ENCODE data around the gene TMEM17.

The TMEM17 gene

DNA sequence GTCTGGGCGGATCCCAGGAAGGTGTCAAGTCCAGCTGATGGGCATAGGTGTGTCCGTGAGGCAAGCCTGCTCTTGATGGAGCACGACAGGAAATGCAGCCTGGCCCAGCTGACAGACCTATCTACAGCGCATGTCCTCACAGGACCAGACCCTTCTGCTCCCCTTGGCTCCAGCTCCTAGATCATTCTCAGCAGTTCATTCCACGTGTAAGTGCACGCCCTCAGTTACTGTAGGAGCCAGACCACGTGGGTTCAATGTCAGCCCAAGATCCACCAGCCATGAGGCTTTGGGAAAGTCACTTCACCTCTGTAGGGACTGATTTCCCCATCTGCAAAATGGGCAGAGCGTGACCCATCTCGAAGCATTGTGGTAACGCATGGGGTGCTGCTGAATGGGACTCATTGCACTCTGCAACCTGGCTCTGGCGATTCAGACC lies 47.8 kb downstream of the TMEM17 start:
- in situ Hi-C loops (cut with MboI; ENCODE audit: low sequenced_read_pairs): no loop called here

DNA sequence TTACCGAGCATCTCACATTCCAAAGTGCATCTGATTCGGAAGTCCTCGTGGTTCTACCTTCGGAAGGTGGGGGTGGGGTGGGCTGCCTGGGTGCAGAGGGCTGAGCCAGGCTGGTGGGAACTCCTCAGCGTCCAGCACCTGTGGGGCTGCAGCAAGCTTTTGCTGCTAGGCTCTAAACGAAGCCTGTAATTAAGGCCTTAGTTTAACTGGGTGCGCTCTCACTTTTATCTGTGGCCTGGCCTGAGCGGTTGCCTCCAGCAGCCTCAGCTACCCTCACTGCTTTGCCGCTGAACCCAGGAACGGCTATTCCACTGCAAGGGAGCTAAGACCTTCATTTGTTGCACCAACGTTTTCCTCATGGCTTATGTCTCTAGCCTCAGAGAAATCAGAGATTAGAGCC lies 48.4 kb downstream of the TMEM17 start:
- in situ Hi-C loops (cut with MboI; ENCODE audit: low sequenced_read_pairs): no loop called here

DNA sequence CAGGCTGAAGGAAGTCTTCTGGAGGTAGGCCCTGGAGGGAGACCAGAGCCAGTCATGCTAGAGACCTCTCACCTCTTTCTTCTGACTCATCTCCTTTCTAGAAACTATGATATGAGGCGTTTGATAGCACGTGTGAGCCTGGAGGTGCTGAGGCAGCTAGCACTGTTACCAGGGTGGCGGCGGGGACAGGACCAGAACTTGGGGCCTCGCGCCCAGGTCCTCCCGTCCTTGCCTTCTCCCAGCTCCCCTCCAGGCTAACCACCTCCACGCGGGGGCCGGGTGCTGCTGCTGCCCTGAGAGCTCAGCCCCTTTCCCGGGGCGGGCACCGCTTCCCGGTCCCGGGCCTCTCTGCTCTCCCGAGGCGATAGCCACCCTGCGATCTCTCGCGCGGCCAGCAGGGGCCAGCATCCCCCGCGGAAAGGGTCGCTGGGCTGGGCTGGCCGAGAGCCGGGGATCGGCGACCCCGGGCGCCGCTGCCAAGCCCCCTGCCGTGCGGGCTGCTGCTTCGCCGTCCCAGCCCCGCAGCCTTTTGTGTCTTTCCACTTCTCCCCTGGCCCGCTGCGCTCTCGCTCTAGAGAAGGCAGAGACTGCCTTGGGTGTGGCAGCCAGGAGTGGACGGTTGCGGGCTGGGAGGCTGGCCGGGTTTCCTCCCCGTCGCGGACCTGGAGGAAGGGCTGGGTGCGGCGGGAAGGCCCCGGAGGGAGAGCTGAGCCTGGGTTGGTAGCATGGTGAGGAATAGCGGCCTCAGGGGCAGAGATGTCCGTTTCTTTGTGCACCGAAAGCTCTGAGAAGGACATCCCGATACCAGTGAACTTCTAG lies 49.1 kb downstream of the TMEM17 start:
- in situ Hi-C loops (cut with MboI; ENCODE audit: low sequenced_read_pairs): no loop called here

DNA sequence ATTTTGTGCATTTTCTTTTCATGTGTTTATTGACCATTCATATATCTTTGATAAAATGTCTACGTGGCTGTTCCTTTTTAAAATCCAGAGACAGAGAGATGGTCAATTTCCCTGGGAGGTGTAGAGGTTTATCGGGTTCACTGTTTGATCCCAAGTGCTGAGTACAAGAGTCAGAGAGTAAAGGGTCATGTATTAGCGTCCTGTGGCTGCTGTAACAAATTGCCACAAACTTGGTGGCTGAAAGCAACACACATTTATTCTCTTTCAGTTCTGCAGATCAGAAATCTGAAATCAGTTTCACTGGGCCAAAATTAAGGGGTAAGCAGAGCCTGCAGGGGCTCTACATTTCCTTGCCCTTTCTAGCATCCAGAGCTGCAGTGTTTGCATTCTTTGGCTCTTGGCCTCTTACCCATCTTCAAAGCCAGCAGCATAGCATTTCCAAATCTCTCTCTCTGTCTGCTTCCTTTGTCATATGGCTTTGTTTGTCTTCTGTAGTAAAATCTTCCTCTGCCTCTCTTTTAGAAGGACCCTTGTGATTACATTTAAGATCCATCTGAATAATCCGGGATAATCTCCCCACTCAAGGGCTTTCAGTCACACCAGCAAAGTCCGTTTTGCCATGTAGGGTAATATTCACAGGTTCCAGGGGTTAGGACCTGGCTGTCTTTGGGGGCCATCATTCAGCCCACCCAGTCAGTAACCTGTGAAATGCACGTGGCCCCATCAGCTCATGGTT lies 49.9 kb downstream of the TMEM17 start:
- in situ Hi-C loops (cut with MboI; ENCODE audit: low sequenced_read_pairs): no loop called here

DNA sequence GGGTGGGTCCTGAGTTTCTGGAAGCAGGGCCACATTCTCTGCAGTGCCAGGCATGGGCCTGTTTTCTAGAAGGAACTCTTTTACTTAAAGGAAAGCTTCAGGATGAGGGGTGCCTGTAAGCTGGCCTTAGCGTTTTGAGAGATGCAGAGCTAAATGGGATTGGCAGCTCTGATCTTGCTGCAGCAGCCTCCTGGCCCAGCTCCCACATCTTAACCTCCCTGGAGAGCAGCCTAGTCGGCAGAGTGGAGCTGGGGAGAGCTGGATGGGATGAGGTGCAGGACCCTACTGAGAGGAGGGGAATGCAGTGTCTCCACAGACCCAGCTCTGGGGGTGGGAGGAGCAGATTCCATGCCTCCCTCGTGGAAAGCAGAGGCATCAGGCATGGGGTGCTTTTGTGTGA lies 52.0 kb downstream of the TMEM17 start:
- in situ Hi-C loops (cut with MboI; ENCODE audit: low sequenced_read_pairs): no loop called here

DNA sequence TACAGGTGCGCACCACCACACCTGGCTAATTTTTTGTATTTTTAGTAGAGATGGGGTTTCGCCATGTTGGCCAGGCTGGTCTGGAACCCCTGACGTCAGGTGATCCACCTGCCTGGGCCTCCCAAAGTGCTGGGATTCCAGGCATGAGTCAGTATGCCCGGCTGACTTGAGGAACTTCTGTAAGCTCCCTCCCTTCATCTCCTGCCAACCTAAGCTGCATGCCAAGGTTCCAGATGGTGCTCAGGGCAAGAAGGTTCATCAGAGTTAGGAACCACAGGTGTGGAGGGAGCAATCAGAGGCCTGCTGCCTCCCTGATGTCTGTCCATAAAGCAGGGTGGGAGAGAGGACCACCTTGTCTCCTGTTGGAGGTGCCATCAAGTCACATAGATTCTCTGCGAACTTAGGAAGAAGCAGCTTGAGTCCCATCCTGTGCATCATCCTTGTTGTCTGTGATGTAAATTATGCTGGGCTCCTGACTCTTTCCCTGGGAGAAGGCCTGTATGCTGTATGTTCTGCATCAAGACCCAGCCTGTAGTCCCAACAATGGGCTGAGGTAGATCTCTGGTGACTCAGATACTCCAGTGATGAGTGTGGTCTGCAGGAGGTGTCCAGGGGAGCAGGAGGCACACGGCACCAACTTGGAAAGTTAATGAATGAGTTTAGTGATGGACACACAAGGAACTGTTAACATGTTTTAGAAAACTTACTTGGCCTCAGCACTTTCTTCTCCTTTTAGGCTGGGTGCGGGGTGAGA lies 53.1 kb downstream of the TMEM17 start:
- in situ Hi-C loops (cut with MboI; ENCODE audit: low sequenced_read_pairs): no loop called here

DNA sequence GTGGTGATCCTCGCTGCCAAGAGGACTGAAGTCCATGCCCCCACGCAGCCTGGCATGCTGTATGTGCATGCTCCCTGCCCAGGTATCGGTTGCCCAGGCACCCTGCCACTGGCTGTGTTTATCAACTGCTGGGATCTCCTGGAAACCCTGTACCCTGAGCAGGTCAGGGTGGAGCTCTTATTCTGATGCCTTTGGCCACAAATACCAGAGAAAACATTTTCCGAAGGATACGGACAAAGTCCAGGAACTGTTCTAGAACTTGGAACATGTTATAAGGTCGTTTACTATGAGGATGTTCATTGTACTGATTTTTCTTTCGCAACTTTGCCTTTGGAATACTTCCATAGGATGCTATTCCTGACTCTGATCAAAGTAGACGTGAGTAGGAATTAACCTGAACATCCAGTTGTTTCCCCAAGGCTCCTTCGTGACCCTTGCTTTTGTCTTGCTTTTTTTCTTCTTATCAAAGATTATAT lies 55.2 kb downstream of the TMEM17 start:
- in situ Hi-C loops (cut with MboI; ENCODE audit: low sequenced_read_pairs): no loop called here

Measured in hTERT RPE-1 (cell line).